SJSA1 (cell line): ENCODE data around the gene DNM3. TPM values are rescaled to one million over a fixed set of nuclear protein-coding genes. Genes with fewer than 3 reads are reported as not detected.

Source experiments
- DNase-seq, 2 experiments: peaks; one replicate each; pipeline ENCODE4 v3.0.0-alpha.2; 2015 to 2020; ENCODE audit warnings: low spot score in 2 of 2, low read depth in 1 of 2
- H3K27ac ChIP-seq: fragments of 250-450 bp; sonication (Bioruptor Pico); 2 replicates; pipeline ENCODE4 v1.5.1; 2020; ENCODE audit warnings: mild to moderate bottlenecking, moderate library complexity
- H3K27me3 ChIP-seq: fragments of 250-450 bp; sonication (Bioruptor Pico); replicated peaks from 2 replicates; pipeline ENCODE4 v1.5.1; 2020; ENCODE audit warnings: mild to moderate bottlenecking, moderate library complexity
- H3K36me3 ChIP-seq: fragments of 250-450 bp; sonication (Bioruptor Pico); 2 replicates; pipeline ENCODE4 v1.5.1; 2020; ENCODE audit warnings: mild to moderate bottlenecking
- H3K4me1 ChIP-seq: fragments of 250-450 bp; sonication (Bioruptor Pico); replicated peaks from 2 replicates; pipeline ENCODE4 v1.6.1; 2021; ENCODE audit warnings: mild to moderate bottlenecking
- H3K4me3 ChIP-seq: fragments of 250-450 bp; sonication (Bioruptor Pico); 2 replicates; pipeline ENCODE4 v1.5.1; 2020; ENCODE audit warnings: mild to moderate bottlenecking
- H3K9me3 ChIP-seq: fragments of 250-450 bp; sonication (Bioruptor Pico); replicated peaks from 2 replicates; pipeline ENCODE4 v1.5.1; 2020; ENCODE audit warnings: mild to moderate bottlenecking
- total RNA-seq: library from RNA; depleted of rRNA; stranded (reverse); fragments of >200 nt; shearing (Covaris generic); gene quantifications from 2 replicates; pipeline ENCODE4 v1.2.3, GENCODE V29; 2014

DNM3 gene
- total RNA-seq, 1 experiment from 2014 or later = 1.7 TPM

- H3K4me1 ChIP-seq = no peaks in the 10 kb centered on the region
- H3K9me3 ChIP-seq = no peaks in the 10 kb centered on the region
- H3K4me3 ChIP-seq = no peak overlapping the region
- no peaks in the 10 kb centered on the region for H3K36me3 ChIP-seq
- no peak overlapping the region for H3K27ac ChIP-seq
- no peaks in the 10 kb centered on the region; the same call in 1 of the 2 replicates for H3K27me3 ChIP-seq
- DNase-seq = no peak
These were observed 125.3 kb downstream of the DNM3 start for GRCh38 chr1:171966426-171967220.

DNA sequence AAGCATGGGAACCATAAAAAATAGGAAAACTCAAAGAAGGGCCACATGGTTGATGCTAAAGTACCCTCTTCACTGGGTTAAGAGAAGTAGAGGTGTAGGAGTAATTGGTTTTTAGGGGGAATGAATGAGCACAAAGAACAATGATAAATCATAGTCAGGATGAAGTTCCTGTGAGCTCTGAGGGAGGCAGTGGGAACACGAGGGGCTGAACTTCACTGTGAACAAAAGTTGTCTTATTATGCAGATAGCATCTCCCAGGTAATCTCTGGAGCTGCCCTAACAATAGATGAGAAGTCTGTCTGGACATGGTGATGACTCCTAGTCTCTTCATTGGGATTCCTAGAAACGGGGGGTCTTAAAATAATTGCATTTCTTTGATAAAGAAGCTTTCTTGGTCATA lies 127.9 kb downstream of the DNM3 start:
- H3K27ac ChIP-seq = no peak overlapping the region
- no peaks in the 10 kb centered on the region for H3K9me3 ChIP-seq
- H3K36me3 ChIP-seq = no peaks in the 10 kb centered on the region
- no peak overlapping the region for H3K4me3 ChIP-seq
- DNase-seq = no peak
- H3K4me1 ChIP-seq = no peaks in the 10 kb centered on the region
- H3K27me3 ChIP-seq = peaks cover 3% of the 10 kb centered on the region; the same call in 1 of the 2 replicates

GRCh38 chr1:171969813-171970212 lies 128.5 kb downstream of the DNM3 start:
- Histone ChIP-seq H3K9me3 (no peaks in the 10 kb centered on the region), H3K4me3 (no peak overlapping the region), H3K27me3 (peaks cover 3% of the 10 kb centered on the region; the same call in 1 of the 2 replicates), H3K4me1 (no peaks in the 10 kb centered on the region), H3K36me3 (no peaks in the 10 kb centered on the region), H3K27ac (no peak overlapping the region)
- DNase-seq = no peak

- no peak overlapping the region for H3K4me3 ChIP-seq
- H3K4me1 ChIP-seq = no peaks in the 10 kb centered on the region
- DNase-seq = no peak
- H3K27me3 ChIP-seq = peaks cover 3% of the 10 kb centered on the region; the same call in 1 of the 2 replicates
- no peaks in the 10 kb centered on the region for H3K9me3 ChIP-seq
- H3K36me3 ChIP-seq = no peaks in the 10 kb centered on the region
- H3K27ac ChIP-seq = no peak overlapping the region
These were observed 131.5 kb downstream of the DNM3 start for GRCh38 chr1:171972846-171973245.

- Histone ChIP-seq H3K36me3 (no peaks in the 10 kb centered on the region), H3K27me3 (peaks cover 3% of the 10 kb centered on the region; the same call in 1 of the 2 replicates), H3K4me3 (no peak overlapping the region), H3K9me3 (no peaks in the 10 kb centered on the region), H3K27ac (no peak overlapping the region), H3K4me1 (no peaks in the 10 kb centered on the region)
- DNase-seq = no peak
These were observed 132.1 kb downstream of the DNM3 start for GRCh38 chr1:171973421-171973820.

GRCh38 chr1:171981303-171981702 lies 140.0 kb downstream of the DNM3 start:
- no peak for DNase-seq
- no peak overlapping the region for H3K27ac ChIP-seq
- no peaks in the 10 kb centered on the region for H3K9me3 ChIP-seq
- no peaks in the 10 kb centered on the region for H3K36me3 ChIP-seq
- no peak overlapping the region for H3K4me3 ChIP-seq
- H3K27me3 ChIP-seq = no peaks in the 10 kb centered on the region; the same call in 1 of the 2 replicates
- H3K4me1 ChIP-seq = no peaks in the 10 kb centered on the region

- H3K27ac ChIP-seq = no peak overlapping the region
- H3K4me1 ChIP-seq = no peaks in the 10 kb centered on the region
- peak in 1 of 2 experiments; percentile 16 for DNase-seq
- no peaks in the 10 kb centered on the region; the same call in 1 of the 2 replicates for H3K27me3 ChIP-seq
- no peaks in the 10 kb centered on the region for H3K9me3 ChIP-seq
- no peaks in the 10 kb centered on the region for H3K36me3 ChIP-seq
- H3K4me3 ChIP-seq = no peak overlapping the region
These were observed 142.3 kb downstream of the DNM3 start for GRCh38 chr1:171983584-171983983.

GRCh38 chr1:171984262-171984661 lies 143.0 kb downstream of the DNM3 start:
- Histone ChIP-seq H3K4me1 (no peaks in the 10 kb centered on the region), H3K27me3 (no peaks in the 10 kb centered on the region; the same call in 1 of the 2 replicates), H3K9me3 (no peaks in the 10 kb centered on the region), H3K36me3 (no peaks in the 10 kb centered on the region), H3K27ac (no peak overlapping the region), H3K4me3 (no peak overlapping the region)
- DNase-seq = no peak

GRCh38 chr1:171984850-171985485 lies 143.7 kb downstream of the DNM3 start:
- H3K4me1 ChIP-seq = no peaks in the 10 kb centered on the region
- H3K27me3 ChIP-seq = no peaks in the 10 kb centered on the region; the same call in 1 of the 2 replicates
- no peak overlapping the region for H3K27ac ChIP-seq
- peak in 1 of 2 experiments; percentile 25 for DNase-seq
- no peaks in the 10 kb centered on the region for H3K36me3 ChIP-seq
- no peak overlapping the region for H3K4me3 ChIP-seq
- no peaks in the 10 kb centered on the region for H3K9me3 ChIP-seq

GRCh38 chr1:171985639-171986038 lies 144.3 kb downstream of the DNM3 start:
- Histone ChIP-seq H3K9me3 (no peaks in the 10 kb centered on the region), H3K27ac (no peak overlapping the region), H3K27me3 (no peaks in the 10 kb centered on the region; the same call in 1 of the 2 replicates), H3K36me3 (no peaks in the 10 kb centered on the region), H3K4me3 (no peak overlapping the region), H3K4me1 (no peaks in the 10 kb centered on the region)
- DNase-seq = no peak

DNA sequence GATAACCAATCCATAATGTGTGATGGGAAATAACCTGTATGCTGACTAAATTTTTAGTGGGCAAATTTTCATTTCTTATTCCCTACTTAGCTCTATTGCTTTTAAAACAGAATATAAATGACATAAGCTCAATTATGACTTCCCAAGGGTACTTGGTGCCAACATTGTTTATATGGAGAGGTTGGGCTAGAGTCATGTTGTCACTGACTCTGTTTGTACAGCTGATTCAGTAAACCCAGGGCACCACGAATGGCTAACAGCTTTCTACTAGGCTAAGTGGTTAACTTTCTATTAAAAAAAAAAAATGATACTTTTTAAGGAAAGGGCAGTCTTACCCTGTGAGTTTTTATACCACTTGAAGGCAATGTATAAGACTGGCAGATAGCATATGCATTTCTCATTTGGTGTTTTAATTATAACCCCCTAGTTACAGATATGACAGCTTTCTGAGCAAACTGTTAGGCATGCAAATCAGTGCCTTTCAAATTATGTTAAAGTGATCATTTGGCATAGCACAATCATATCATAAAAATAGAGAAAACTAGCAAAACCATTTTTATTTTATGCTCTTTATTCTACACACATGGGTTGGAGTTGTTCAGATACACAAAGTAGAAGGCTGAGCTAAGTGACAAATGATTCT lies 147.1 kb downstream of the DNM3 start:
- Histone ChIP-seq H3K4me3 (no peak overlapping the region), H3K9me3 (no peaks in the 10 kb centered on the region), H3K36me3 (no peaks in the 10 kb centered on the region), H3K4me1 (no peaks in the 10 kb centered on the region), H3K27me3 (no peaks in the 10 kb centered on the region), H3K27ac (no peak overlapping the region)
- DNase-seq = no peak

GRCh38 chr1:171990371-171990770 lies 149.1 kb downstream of the DNM3 start:
- no peak for DNase-seq
- H3K9me3 ChIP-seq = no peaks in the 10 kb centered on the region
- H3K4me1 ChIP-seq = no peaks in the 10 kb centered on the region
- H3K36me3 ChIP-seq = no peaks in the 10 kb centered on the region
- no peak overlapping the region for H3K27ac ChIP-seq
- no peaks in the 10 kb centered on the region for H3K27me3 ChIP-seq
- no peak overlapping the region for H3K4me3 ChIP-seq

- Histone ChIP-seq H3K27ac (no peak overlapping the region), H3K4me3 (no peak overlapping the region), H3K4me1 (no peaks in the 10 kb centered on the region), H3K36me3 (no peaks in the 10 kb centered on the region), H3K9me3 (no peaks in the 10 kb centered on the region), H3K27me3 (no peaks in the 10 kb centered on the region)
- no peak for DNase-seq
These were observed 153.0 kb downstream of the DNM3 start for GRCh38 chr1:171994293-171994692.

DNA sequence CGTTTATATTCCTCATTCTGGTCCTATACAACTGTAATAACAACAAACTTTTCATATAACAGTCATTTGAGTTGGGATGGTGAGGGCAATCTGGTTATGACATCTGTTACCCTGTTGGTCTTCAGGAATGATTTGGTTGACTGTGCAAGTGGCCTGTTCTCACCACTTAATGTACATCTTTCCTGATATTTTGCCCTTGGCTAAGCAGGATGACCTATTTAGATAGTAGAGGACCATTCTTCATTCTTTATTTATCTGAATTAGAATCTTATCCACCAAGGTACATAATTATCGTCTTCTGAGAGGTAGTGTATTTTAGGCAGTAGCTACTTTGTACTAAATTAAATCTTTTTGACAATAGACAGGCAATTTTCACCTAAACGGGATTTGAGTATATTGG lies 154.3 kb downstream of the DNM3 start:
- Histone ChIP-seq H3K4me3 (no peak overlapping the region), H3K27ac (no peak overlapping the region), H3K4me1 (no peaks in the 10 kb centered on the region), H3K27me3 (no peaks in the 10 kb centered on the region), H3K9me3 (no peaks in the 10 kb centered on the region), H3K36me3 (no peaks in the 10 kb centered on the region)
- DNase-seq = no peak
